HepG2 (cell line): Measurements from ENCODE around the gene ZDHHC14. TPM values are rescaled to one million over a fixed set of nuclear protein-coding genes. Genes with fewer than 3 reads are reported as not detected.
A peak's percentile ranks its signal among the peaks of the same experiment; 100 is the strongest.

Experiments used
- AGO2 ChIP-seq: fragments of 200-400 bp; formaldehyde crosslinking; optimal IDR thresholded peaks from 2 replicates; pipeline ENCODE3; 2017; ENCODE audit warnings: mild to moderate bottlenecking, low read depth, low read length, moderate library complexity
- ASH2L ChIP-seq: fragments of 300-600, 200-600 bp; sonication (generic); IDR thresholded peaks from 2 replicates; pipeline ENCODE4 v1.7.0; 2017; ENCODE audit warnings: low read depth, mild to moderate bottlenecking, moderate library complexity, mixed read lengths, low read length; ENCODE audit not compliant: insufficient read length
- CBX2 ChIP-seq, 2 experiments: fragments of 200-600 bp in 1 of 2; sonication (generic); formaldehyde crosslinking in 1 of 2; IDR thresholded peaks; 2 replicates each; pipeline versions ENCODE4 v1.7.0 to v1.8.1; 2018 to 2022; ENCODE audit warnings: low read depth in 2 of 2, low read length in 1 of 2, mild to moderate bottlenecking in 1 of 2, missing genetic modification reagents in 1 of 2
- FOXA3 ChIP-seq: IDR thresholded peaks from 2 replicates; pipeline ENCODE4 v1.6.1; 2016; ENCODE audit warnings: missing genetic modification reagents, missing compliant biosample characterization
- FOXK2 ChIP-seq: fragments of 450-650 bp; IDR thresholded peaks from 2 replicates; pipeline ENCODE4 v1.6.1; 2016
- GABPB1 ChIP-seq: IDR thresholded peaks from 2 replicates; pipeline ENCODE4 v1.6.1; 2016; ENCODE audit warnings: mild to moderate bottlenecking, missing genetic modification reagents, moderate library complexity, missing compliant biosample characterization
- HDAC6 ChIP-seq: fragments of 200-600 bp; sonication (generic); IDR thresholded peaks from 2 replicates; pipeline ENCODE4 v1.7.0; 2017; ENCODE audit warnings: mild to moderate bottlenecking, antibody characterized with exemption, low read length, low read depth
- NBN ChIP-seq: fragments of 450-650 bp; conservative IDR thresholded peaks from 2 replicates; pipeline ENCODE4 v1.6.1; 2017
- NCOA1 ChIP-seq: sonication (generic); formaldehyde crosslinking; IDR thresholded peaks from 2 replicates; pipeline ENCODE4 v1.9.0; 2021; ENCODE audit warnings: missing genetic modification reagents
- NFIB ChIP-seq: sonication (generic); formaldehyde crosslinking; IDR thresholded peaks from 2 replicates; pipeline ENCODE4 v1.9.0; 2021; ENCODE audit warnings: missing genetic modification reagents, mild to moderate bottlenecking, borderline replicate concordance
- NFIC ChIP-seq: IDR thresholded peaks from 2 replicates; pipeline ENCODE4 v1.6.1; 2012; ENCODE audit warnings: mild to moderate bottlenecking, low read length, inconsistent platforms
- PHF5A ChIP-seq: IDR thresholded peaks from one replicate; pipeline ENCODE4 v1.6.1; 2018; ENCODE audit warnings: low read depth, missing genetic modification reagents; ENCODE audit not compliant: unreplicated experiment
- TERF1 ChIP-seq: sonication (generic); formaldehyde crosslinking; IDR thresholded peaks from 2 replicates; pipeline ENCODE4 v1.8.0; 2022; ENCODE audit warnings: mild to moderate bottlenecking, missing genetic modification reagents, moderate library complexity
- ZBTB10 ChIP-seq: sonication (generic); formaldehyde crosslinking; IDR thresholded peaks from 2 replicates; pipeline ENCODE4 v1.4.0; 2020; ENCODE audit warnings: missing genetic modification reagents, borderline replicate concordance
- ZBTB34 ChIP-seq: sonication (generic); formaldehyde crosslinking; IDR thresholded peaks from 2 replicates; pipeline ENCODE4 v1.8.0; 2022; ENCODE audit warnings: mild to moderate bottlenecking, missing genetic modification reagents
- ZBTB46 ChIP-seq: sonication (generic); formaldehyde crosslinking; IDR thresholded peaks from 2 replicates; pipeline ENCODE4 v1.4.0; 2020; ENCODE audit warnings: mild to moderate bottlenecking, missing genetic modification reagents, borderline replicate concordance
- ZBTB7B ChIP-seq: sonication (generic); formaldehyde crosslinking; IDR thresholded peaks from 2 replicates; pipeline ENCODE4 v1.4.0; 2020; ENCODE audit warnings: missing genetic modification reagents
- ZFX ChIP-seq: sonication (generic); formaldehyde crosslinking; IDR thresholded peaks from 2 replicates; pipeline ENCODE4 v1.4.0; 2020; ENCODE audit warnings: mild to moderate bottlenecking, low read depth, missing genetic modification reagents, moderate library complexity
- ZHX1 ChIP-seq: sonication (generic); formaldehyde crosslinking; IDR thresholded peaks from 2 replicates; pipeline ENCODE4 v1.8.1; 2022; ENCODE audit warnings: low read depth, mild to moderate bottlenecking, missing genetic modification reagents
- polyA plus RNA-seq, 8 experiments: library from polyadenylated mRNA; depleted of rRNA in 3 of 8; stranded (reverse) in 7 of 8; unstranded in 1 of 8; fragments of >200 nt; fragmentation: Illumina TruSeq in 4 of 8; extraction: Trizol in 4 of 8; gene quantifications; 2 replicates each; pipeline versions ENCODE4 v1.2.1 to v1.2.3, GENCODE V29; 2011 to 2016; ENCODE audit warnings: low read depth in 4 of 8, missing spikeins in 1 of 8, mixed read lengths in 1 of 8; ENCODE audit not compliant: insufficient read depth in 1 of 8
- total RNA-seq, 5 experiments: library from RNA; depleted of rRNA; stranded (reverse); fragments of >200 nt; fragmentation: Illumina TruSeq; extraction: Trizol; gene quantifications; 2 replicates each; pipeline ENCODE4 v1.2.3, GENCODE V29; 2016; ENCODE audit warnings: low read depth in 1 of 5

The ZDHHC14 gene
- total and polyA plus RNA-seq, 2 of the 13 experiments (the other 11 are each of a cell fraction or from before 2014, with no cell fraction given): 3.7 to 9.5 TPM

- TF ChIP-seq ZHX1 (CRISPR knock-in tag) (no peak), ZBTB10 (no peak), CBX2 (IDR thresholded peaks at IDR 0.05; ENCODE audit: low read depth, low read length) (no peak), CBX2 (CRISPR knock-in tag; IDR thresholded peaks at IDR 0.05; ENCODE audit: low read depth) (no peak), AGO2 (no peak), ZBTB46 (CRISPR knock-in tag) (no peak), ZBTB7B (CRISPR knock-in tag) (no peak; the same call in 1 of the 2 replicates), GABPB1 (CRISPR knock-in tag) (no peak), FOXA3 (CRISPR knock-in tag) (peak; percentile 68), FOXK2 (no peak), NCOA1 (CRISPR knock-in tag) (no peak), NBN (no peak), PHF5A (no peak), ZBTB34 (CRISPR knock-in tag) (no peak), ZFX (CRISPR knock-in tag) (0 out of 2 replicates have a peak, but pooled peaks have one; percentile 2), NFIC (peak; percentile 73; the same call in 1 of the 2 replicates), ASH2L (peak; percentile 59), HDAC6 (no peak), TERF1 (CRISPR knock-in tag) (no peak), NFIB (CRISPR knock-in tag) (no peak)
These were observed 205.6 kb downstream of the ZDHHC14 start (continued) for GRCh38 chr6:157586476-157587126.
